Hematopoietic multipotent progenitor cell treated with erythropoietin and hydrocortisone succinate and interleukin-3 and kit ligand, for 4 days (in vitro differentiated cells): Measurements from ENCODE around the gene UBE2H.
"Not testable (repeated sequence)": the region's sequence is repeated elsewhere in the genome, so short reads cannot be mapped to it uniquely, and the experiment has no call there.

Source experiments
- DNase-seq: peaks from one replicate; pipeline ENCODE4 v3.0.0-alpha.2; 2015

The UBE2H gene

GRCh38 chr7:129870668-129871067 is 82.1 kb downstream of the UBE2H start:
- DNase-seq: no peak

GRCh38 chr7:129866251-129866650 is 86.5 kb downstream of the UBE2H start:
- DNase-seq: no peak

- DNase-seq: no peak
These were observed 86.9 kb downstream of the UBE2H start for GRCh38 chr7:129865925-129866201.

GRCh38 chr7:129865093-129865924 is 87.5 kb downstream of the UBE2H start:
- DNase-seq: no peak

- not testable (repeated sequence) for DNase-seq
These were observed 88.1 kb downstream of the UBE2H start for GRCh38 chr7:129864676-129865075.

GRCh38 chr7:129864042-129864441 is 88.7 kb downstream of the UBE2H start:
- no peak for DNase-seq

GRCh38 chr7:129862682-129863081 is 90.1 kb downstream of the UBE2H start:
- DNase-seq: no peak

DNA sequence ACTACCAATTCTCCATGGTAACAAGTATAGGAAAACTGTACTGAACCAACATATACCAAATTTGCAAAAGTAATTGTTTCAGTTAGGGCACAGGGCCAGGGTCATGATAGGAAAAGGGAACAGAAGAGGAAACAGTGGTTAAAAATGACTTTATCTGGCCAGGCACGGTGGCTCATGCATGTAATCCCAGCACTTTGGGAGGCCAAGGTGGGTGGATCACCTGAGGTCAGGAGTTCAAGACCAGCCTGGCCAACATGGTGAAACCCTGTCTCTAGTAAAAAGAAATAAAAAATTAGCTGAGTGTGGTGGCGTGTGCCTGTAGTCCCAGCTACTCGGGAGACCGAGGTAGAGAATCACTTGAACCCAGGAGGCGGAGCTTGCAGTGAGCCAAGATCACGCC is 92.0 kb downstream of the UBE2H start:
- DNase-seq: peak; percentile 51

- DNase-seq: peak; percentile 81
These were observed 93.6 kb downstream of the UBE2H start for GRCh38 chr7:129859183-129859582.

DNA sequence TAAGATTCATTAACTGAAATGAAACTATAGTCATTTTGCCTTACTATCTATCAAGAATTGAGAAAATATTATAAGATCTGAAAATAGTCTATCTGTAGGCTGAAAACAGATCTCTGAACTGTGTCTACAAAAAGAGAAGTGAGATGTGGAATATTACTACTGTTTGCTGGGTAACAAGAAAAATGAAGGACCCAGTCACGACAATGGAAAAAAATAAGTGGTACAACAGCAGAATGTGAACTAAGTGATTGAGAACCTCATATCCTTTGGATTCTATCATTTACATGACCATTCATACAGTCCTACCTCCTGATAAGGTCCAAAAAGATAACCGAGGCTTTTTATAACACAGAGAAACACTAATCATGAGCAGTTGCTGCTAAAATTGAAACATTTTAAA is 94.3 kb downstream of the UBE2H start:
- no peak for DNase-seq

GRCh38 chr7:129857313-129857712 is 95.4 kb downstream of the UBE2H start:
- no peak for DNase-seq

DNA sequence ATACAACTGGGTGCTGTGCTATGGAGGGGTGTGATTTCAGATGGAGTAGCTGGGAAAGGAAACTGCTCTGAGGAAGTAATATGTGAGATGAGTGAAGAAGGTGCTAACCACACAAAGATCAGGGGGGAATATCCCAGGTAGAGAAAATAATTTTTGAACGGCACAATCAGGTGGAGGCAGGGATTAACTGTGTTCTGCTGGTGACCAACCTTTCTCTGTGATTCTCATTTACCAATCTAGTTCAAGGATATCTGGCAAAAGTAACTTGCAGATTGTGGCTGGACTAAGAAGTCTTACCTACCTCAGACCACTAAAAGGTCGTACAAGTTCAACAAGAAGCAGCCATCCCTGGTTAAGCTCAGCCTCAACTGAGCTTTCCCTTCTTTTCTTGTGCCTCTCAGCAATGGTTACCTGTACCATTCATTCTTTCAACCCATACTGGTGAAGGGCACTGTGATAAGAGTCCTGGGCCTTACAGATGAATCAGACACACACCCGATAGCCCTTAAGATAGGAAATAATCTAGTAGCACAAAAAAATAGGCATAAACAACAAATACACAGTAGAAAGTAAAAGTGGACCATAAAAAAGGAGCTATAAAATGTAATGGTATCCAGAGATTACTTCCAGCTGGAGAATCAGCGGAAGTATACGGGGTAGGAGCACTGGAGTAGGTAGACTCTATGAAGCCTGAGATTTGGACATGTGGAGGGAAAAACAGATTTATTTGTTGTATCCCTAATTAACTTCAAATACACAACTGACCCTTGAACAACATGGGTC is 96.6 kb downstream of the UBE2H start:
- DNase-seq: no peak

DNA sequence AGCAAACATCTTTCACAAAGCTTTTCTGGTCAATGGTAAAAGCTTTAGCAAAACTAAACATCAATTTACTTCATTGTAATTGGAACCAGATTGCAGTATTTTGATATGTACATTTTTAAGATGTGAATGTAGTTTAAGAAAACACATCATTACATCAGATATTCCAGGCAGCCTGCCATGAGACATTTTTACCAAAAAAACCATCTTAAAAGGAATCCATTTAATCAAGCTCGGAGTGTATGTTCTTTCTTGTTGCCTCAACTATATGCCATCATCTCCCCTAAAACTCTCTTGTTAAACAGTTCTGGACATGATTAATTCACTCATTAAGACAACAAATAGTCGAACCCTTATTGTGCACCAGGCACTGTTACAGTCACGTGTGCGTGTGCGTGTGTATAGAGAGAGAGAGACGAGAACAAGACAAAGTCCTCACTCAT is 97.5 kb downstream of the UBE2H start:
- no peak for DNase-seq

GRCh38 chr7:129854401-129854800 is 98.4 kb downstream of the UBE2H start:
- DNase-seq: no peak

DNA sequence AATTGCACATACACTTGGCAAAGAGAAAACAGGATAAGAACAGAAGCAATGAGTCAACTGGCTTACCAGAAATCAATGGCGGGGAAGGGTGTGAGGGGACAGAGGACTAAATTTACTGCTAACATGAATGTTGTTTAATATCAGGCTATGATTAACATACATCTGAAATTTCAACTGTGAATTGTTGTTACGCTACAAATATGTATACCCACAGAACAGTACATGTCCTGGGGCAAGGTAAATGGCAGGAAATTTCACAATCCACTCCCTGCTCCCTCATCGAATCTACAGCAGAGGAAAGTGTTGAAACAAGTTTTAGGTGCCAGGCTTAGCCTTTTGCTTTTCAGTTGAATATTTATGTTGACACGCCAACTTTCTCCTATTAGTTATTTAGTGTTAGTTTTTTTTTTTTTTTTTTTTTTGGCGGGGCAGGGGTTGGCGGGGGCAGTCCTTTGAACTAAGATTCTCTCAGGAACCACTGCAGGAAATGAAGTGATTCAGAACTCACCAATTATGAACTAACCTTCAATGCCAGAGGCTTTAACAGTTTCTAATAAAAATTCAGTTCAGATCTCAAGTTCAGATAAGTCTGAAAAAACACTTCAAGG is 99.0 kb downstream of the UBE2H start:
- DNase-seq: peak; percentile 35

- DNase-seq: no peak
These were observed 101.0 kb downstream of the UBE2H start for GRCh38 chr7:129851809-129852208.

DNA sequence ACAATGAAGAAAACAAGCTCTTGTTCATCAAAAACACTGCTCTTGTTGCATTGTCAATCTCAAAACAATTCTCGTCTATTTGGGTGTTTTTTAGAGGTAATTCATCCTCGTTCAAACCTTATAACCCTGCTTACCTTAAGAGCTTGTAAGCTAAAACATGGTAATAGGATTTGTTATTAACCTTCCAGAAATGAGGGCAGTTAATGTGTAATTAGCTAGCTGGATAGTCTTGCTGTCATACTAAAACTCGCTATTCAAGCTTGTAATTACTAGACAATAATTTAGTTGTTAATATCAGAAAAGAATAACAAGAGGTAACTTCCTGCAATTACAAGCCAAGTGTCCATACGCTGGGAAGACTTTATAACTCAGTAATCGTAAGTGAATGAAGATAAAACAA is 101.6 kb downstream of the UBE2H start:
- no peak for DNase-seq

GRCh38 chr7:129848436-129848835 is 104.3 kb downstream of the UBE2H start:
- no peak for DNase-seq

- DNase-seq: no peak
These were observed 106.8 kb downstream of the UBE2H start for GRCh38 chr7:129845972-129846327.

GRCh38 chr7:129845178-129845971 is 107.4 kb downstream of the UBE2H start:
- peak; percentile 48 for DNase-seq

DNA sequence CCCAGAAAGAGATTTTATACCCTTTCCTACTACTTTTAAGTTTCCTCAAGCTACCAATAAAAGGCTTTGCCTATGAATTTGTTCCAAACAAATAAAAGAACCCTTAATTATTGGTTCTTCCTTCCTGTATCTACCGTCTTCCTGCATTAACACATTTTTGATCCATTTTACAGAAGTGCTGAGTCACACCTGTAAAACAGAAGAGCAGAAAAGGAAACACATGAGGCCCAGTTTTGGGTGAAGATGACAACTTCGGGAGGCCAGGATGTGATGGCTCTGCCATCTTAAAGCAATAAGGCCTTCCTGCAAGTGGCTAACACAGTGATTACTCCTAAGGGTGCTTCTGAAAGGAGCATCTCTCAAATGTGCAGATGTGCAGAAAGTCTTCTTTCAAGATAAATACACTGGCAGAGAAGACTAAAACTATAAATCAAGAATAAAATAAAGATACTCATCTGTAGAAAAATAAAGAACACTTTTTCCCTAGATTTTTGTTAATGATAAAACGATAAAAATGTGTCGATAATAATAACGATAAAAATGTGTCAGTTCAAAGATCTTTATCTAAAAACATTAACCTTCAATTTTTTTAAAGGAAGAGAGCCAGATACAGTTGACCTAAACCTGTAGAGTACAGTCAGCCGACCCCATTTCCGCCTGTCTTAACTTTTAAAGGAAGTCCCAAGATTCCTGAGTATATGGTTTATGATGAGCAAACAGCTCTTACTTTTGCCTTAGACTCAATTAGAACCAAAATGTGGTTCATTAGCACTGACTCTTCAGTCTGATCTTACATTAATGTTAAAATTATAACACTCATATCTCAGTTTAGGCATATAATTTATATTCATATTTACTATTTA is 108.6 kb downstream of the UBE2H start:
- DNase-seq: peak; percentile 49

GRCh38 chr7:129843365-129843898 is 109.3 kb downstream of the UBE2H start:
- DNase-seq: no peak
